Mononuclear cell (primary cell): ENCODE data around the gene NOXA1. TPM values are rescaled to one million over a fixed set of nuclear protein-coding genes. Genes with fewer than 3 reads are reported as not detected.
"Not testable (repeated sequence)": the region's sequence is repeated elsewhere in the genome, so short reads cannot be mapped to it uniquely, and the experiment has no call there.

ENCODE experiments used
- H3K27me3 ChIP-seq: 2 replicates; pipeline ENCODE4 v1.6.0; 2011; ENCODE audit warnings: low read length, control low read depth; ENCODE audit not compliant: insufficient read depth
- H3K4me1 ChIP-seq: 2 replicates; pipeline ENCODE4 v1.5.1; 2011; ENCODE audit warnings: mild to moderate bottlenecking, low read length, control low read depth; ENCODE audit not compliant: insufficient read depth
- H3K4me3 ChIP-seq: 2 replicates; pipeline ENCODE4 v1.5.1; 2011; ENCODE audit warnings: mild to moderate bottlenecking, low read length, moderate library complexity
- H3K9me3 ChIP-seq: 2 replicates; pipeline ENCODE4 v1.5.1; 2011; ENCODE audit warnings: low read depth, mild to moderate bottlenecking, control low read depth, low read length
- total RNA-seq: library from RNA; depleted of rRNA; stranded (reverse); fragments of >200 nt; gene quantifications from one replicate; pipeline ENCODE4 v1.2.3, GENCODE V29; 2012

NOXA1 gene
- total RNA-seq, 1 donor, result 2.2 TPM

DNA sequence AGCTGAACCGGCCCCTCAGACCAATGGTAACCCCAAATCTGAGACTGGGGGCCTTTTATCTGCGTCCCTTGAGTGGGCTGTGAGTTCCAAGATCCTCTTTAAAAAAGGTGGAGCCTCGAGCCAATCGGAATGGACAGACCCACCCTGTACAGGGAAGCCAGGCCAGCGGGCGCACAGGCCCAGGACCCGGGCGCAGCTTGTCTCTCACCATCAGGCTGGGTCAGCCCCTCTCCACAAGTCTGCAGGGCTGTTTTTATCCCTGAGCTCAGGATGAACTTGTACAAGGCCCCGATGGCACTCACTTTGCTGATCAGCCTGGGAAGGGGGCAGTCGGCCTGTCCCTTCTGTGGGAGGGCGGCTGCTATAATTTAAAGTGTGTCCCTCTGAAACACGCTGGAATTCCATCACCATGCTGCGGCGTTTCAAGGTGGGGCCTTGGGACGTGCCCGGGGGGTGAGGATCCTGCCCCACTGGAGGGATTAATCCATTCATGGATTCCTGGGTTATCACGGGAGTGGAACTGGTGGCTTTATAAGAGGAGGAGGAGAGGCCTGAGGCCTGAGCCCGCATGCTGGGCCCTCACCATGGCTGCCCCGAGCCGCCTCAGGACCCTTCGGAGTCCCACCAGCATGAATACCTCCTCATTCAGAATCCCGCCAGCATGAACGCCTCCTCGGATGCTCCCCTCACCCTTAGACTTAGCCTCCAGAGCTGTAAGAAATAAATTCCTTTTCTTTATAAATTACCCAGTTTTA, 14.4 kb upstream of the NOXA1 start:
- Histone ChIP-seq H3K4me3 (no peak overlapping the region), H3K27me3 (peaks cover 6% of the 10 kb centered on the region), H3K9me3 (no peaks in the 10 kb centered on the region), H3K4me1 (peaks cover 24% of the 10 kb centered on the region)

DNA sequence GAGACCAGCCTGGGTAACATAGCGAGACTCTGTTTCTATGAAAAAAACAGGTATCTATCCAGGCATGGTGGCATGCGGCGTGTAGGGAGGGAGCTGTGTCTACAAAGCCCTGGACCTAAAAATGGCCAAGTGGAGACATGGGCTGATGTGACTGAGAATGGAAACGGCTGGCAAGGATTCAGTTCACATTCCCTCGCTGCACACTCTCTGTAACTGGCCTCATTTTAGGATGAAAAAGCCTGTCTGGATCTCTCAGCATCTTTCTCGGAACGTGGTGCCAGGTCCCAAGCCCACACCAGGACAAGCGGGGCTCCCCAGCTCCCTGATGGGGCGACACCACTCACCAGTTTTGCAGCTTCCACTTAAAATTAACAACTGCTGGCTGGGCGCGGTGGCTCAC, 13.7 kb upstream of the NOXA1 start:
- H3K4me3 ChIP-seq, result no peak overlapping the region
- H3K4me1 ChIP-seq, result peaks cover 27% of the 10 kb centered on the region
- no peaks in the 10 kb centered on the region for H3K9me3 ChIP-seq
- peaks cover 6% of the 10 kb centered on the region for H3K27me3 ChIP-seq

DNA sequence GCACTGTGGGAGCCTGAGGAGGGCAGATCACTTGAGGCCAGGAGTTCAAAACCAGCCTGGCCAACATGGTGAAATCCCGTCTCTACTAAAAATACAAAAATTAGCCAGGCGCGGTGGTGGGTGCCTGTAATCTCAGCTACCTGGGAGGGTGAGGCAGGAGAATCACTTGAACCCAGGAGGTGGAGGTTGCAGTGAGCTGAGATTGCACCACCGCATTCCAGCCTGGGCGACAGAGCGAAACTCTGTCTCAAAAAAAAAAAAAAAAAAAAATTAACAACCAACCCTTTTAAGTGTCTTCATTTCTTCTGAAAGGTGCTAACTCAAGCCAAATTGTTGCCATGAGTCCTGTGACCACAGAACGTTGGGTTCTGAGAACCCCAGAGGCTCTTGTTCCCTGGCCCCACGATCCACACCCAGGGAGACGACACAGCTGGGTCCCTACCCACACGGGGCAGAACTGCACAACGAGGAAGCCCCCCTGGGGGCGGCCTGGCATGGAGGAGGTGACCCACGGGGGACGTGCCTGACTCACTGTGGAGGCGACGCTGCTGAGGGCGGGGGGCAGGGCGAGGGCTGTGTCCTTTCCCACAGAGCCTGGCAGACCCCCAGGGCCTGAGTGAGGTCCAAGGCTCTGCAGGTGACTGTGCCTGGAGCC, 12.8 kb upstream of the NOXA1 start:
- H3K27me3 ChIP-seq, H3K9me3 ChIP-seq, H3K4me3 ChIP-seq: not testable (repeated sequence)
- peaks cover 29% of the 10 kb centered on the region for H3K4me1 ChIP-seq

DNA sequence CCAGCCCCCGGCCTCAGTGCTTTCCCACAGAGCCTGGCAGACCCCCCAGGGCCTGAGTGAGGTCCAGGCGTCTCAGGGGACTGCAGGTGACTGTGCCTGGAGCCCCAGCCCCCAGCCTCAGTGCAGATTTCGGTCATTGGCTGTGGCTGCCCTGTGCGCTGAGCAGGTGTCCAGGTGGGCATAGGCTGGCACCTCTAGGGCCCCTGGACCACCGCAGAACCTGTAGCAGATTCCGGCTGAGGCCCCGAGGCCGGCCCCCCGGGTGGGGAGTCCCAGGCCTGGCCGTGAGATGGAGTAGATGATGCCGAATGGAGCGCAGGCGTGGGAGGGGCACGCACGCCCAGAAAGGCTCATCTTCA, 12.3 kb upstream of the NOXA1 start:
- Histone ChIP-seq H3K27me3 (peaks cover 6% of the 10 kb centered on the region), H3K4me3 (no peak overlapping the region), H3K9me3 (no peaks in the 10 kb centered on the region), H3K4me1 (peaks cover 29% of the 10 kb centered on the region)

DNA sequence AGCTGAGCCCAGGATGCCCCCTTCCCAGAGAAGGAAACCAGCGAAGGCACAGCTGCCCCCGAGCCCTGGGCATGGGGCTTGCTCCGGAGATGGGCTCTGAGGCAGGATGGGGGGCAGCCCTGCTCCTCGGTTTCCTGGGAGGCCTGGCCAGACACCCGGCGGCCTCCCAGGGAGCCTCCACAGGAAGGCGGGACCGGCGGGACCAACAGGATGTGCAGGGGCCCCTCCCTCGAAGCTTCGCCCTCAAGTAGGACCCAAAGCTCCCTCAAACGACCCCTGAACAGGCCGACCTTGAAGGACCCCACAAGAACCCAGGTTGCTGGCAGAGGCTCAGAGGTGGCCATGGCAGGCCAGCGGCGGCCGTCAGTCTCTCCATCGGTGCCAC, 11.9 kb upstream of the NOXA1 start:
- Histone ChIP-seq H3K4me3 (no peak overlapping the region), H3K27me3 (peaks cover 5% of the 10 kb centered on the region), H3K9me3 (no peaks in the 10 kb centered on the region)

DNA sequence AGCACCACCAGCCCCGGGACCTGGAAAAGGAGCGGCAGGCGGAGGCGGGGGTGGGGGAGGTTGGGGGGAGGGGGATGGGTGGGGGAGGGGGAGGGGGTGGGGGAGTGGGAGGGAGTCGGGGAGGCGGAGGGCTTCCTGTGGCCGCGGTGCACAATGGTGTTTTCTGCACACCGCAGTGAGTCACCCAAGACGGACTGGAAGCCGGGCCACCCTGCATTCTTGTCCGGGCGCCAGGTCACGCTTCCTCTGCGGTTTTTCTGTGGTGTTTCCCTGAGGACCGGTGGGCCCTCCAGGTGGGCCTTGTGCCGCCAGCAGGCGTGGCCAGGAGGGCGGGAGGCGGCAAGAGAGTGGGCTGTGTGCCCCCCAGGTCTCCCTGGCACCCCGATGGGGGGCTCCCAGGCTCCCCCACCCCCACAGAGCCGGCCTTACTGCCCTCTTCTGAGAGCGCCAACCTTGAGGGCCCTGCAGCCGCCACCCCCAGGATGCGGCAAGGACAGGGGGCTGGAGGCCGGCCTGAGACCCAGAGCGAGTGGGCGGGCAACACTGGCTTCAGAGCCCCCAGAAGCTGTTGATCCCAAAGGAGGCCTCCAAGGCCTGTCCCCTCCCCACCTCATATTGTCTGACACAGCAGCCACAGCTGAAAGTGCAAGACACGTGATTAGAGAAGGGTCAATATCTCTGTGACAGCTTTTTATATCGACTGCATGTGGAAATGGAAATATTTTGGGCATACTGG, 11.4 kb upstream of the NOXA1 start:
- peaks cover 28% of the 10 kb centered on the region for H3K4me1 ChIP-seq
- H3K27me3 ChIP-seq, result peaks cover 4% of the 10 kb centered on the region
- no peaks in the 10 kb centered on the region for H3K9me3 ChIP-seq
- H3K4me3 ChIP-seq, result no peak overlapping the region

More for the DNA sequence above, 11.9 kb upstream of the NOXA1 start:
- H3K4me1 ChIP-seq, result peaks cover 29% of the 10 kb centered on the region

DNA sequence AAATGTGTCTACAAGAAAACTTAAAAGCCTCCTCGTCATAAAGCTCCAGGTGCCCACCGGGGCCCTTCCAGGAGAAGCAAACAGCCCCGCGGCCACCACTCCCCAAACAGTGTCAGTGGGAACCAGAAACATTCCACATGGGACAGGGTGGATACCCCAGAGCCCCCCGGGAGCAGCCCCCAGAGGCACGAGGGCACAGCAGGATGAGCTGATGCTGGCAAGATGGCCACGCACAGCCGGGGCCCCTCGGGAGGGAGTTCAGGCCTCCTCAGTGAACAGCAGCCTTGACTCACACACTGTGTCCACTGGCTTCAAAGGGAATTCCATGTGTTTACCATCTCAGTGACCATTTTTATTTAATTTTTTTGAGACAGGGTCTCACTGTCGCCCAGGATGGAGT, 10.8 kb upstream of the NOXA1 start:
- Histone ChIP-seq H3K4me3 (no peak overlapping the region), H3K9me3 (no peaks in the 10 kb centered on the region), H3K27me3 (peaks cover under 1% of the 10 kb centered on the region), H3K4me1 (peaks cover 22% of the 10 kb centered on the region)

DNA sequence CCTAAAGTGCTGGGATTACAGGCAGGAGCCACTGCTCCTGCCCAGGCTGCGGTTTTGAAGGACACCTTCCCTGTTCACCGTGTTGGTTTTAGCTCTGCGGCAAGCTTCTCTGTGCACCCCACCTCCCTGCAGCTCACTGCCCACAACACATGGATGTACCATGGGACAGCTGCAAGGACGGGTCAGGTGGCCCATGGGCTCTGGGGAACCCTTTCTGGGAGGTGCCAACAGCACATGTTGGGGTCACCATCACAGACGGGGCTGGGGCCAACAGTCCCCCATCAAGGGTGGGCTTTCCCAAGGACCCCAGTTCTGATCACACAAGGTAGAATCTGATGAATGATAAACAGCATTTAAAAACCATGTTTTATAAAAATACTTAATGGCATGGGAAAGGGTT, 7.7 kb upstream of the NOXA1 start:
- H3K9me3 ChIP-seq, result no peaks in the 10 kb centered on the region
- no peaks in the 10 kb centered on the region for H3K27me3 ChIP-seq
- no peak overlapping the region for H3K4me3 ChIP-seq
- H3K4me1 ChIP-seq, result peaks cover 21% of the 10 kb centered on the region

DNA sequence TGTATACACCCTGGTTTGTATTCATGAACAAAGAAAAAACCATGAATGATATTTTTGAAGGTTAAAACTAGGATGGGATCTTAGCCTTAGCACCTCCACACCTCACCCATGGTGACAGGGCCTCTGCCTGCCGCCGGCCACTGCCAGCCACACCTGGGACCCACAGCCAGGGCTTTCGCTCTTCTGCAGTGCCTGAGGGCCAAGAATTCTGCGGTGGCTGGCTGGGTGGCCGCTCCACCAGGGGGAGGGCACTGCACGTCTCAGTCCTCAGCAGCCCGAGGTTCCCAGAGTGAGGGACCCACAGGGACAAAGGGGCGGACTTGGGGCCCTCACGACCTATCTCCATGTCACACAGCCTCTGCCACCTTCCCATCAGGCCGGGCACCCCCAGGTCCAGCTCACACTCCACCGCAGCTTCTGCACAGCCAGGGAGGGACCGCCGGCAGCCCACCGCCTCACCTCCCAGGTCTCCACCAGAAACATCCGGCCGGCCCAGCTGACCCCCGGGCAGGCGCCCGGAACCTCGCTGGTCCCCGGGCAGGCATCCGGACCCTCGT, 7.1 kb upstream of the NOXA1 start:
- Histone ChIP-seq H3K4me1 (peaks cover 15% of the 10 kb centered on the region), H3K27me3 (no peaks in the 10 kb centered on the region), H3K9me3 (no peaks in the 10 kb centered on the region), H3K4me3 (no peak overlapping the region)

DNA sequence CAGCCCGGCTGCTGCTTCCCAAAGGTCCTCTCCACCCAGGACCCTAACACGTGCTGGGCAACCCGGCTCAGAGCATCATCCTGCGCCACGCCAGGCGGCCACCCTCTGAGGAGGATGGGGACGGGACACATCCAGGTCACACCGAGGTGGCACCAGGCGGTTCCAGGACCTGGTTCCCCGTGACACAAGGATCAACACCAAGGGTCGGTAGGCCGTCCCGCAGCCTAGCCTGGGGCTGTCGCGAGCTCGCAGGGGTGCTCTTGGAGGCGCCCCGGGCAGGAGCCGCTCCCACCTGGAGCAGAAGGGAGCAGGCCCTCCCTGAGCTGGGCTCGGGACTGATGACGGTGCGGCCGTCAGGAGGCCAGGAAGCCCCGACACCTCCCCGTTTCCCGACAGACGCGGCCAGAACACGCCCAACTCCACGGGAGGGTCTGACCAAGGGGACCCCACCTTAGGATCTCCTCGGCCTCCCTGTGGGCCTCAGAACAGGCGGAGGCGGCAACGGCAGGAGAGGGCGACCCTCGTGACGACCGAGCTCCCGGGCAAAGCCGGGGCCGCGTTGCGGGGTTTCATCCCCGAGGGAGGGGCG, 6.5 kb upstream of the NOXA1 start:
- Histone ChIP-seq H3K4me3 (no peak overlapping the region), H3K27me3 (no peaks in the 10 kb centered on the region), H3K4me1 (peaks cover 15% of the 10 kb centered on the region), H3K9me3 (no peaks in the 10 kb centered on the region)

DNA sequence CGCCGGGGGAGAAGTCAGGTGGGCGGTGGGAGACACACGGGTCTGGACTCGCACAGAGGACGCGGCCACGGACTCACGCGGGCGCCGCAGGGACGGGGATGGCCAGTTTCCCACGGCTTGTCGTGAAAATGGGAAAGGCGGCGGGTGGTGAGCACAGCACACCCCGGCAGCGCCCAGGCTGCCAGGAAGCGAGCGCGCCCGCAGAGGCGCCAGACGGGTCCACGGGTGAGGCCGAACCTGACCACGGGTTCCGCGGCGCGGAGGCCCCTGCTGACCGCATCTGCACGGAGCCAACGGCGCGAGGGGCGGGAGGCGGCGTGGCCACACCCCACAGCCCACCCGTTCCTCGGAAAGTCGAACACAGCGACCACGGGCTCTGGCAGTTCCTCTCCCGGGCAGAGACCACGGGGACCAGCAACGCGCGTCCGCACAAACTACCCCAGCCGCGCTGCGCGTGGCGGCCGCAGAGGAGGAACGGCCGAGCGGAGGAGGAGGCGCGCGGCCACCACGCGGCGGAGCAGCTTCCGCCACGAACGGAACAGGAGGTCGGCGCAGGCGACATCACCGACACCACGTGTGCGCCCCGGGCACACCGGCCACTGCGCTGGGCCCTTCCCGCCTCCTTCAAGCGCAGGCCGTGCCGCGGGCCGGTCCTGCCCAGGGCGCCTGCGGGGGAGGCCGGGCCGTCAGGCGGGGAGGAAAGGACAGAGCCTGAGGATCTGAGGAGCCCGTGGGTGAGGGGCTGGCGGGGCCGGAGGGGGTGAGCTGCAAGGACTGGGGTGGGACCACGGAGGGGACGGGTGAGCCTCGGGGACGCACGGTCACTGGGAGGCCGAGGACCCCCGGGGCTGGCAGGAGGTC, 5.8 kb upstream of the NOXA1 start:
- H3K4me3 ChIP-seq, result no peak overlapping the region
- peaks cover 16% of the 10 kb centered on the region for H3K4me1 ChIP-seq
- no peaks in the 10 kb centered on the region for H3K27me3 ChIP-seq
- no peaks in the 10 kb centered on the region for H3K9me3 ChIP-seq

DNA sequence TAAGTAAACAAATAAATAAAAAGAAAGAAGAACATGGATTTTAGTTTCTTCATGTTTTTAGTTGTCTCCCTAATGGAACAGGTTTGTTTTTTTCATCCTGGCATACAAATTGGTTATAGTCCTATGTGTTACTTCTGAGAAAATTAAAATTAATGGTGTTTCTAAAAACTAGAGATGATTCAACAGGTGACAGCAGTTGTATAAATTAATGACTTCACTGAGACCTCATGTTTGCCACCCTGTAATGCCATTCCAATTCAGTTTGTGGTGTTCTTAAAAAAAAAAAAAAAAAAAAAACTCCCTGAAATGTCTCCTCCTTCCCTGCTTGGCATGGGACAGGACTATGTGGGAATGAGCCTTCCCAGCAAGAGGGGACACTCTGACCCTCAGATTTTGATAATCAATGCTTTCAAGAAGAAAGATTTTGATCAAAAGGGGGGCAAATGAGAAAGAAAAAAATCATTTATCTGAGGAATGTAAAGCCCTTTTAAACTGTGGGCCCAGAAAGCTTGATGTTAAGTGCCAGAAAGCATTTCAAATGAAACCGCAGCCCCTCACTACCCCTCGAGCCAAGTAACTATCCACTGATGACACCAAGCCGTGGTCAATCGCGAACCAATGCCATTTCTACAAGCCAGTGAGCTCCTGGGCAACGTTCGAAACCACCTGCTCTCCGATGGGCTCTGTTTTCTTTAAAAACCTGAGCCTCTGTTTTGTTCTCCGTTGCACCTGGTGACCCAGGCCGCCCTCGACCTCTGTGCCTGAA, 1.2 kb upstream of the NOXA1 start:
- Histone ChIP-seq H3K27me3 (no peaks in the 10 kb centered on the region), H3K4me3 (peak overlapping the region; percentile 70), H3K9me3 (no peaks in the 10 kb centered on the region), H3K4me1 (peaks cover 27% of the 10 kb centered on the region)

DNA sequence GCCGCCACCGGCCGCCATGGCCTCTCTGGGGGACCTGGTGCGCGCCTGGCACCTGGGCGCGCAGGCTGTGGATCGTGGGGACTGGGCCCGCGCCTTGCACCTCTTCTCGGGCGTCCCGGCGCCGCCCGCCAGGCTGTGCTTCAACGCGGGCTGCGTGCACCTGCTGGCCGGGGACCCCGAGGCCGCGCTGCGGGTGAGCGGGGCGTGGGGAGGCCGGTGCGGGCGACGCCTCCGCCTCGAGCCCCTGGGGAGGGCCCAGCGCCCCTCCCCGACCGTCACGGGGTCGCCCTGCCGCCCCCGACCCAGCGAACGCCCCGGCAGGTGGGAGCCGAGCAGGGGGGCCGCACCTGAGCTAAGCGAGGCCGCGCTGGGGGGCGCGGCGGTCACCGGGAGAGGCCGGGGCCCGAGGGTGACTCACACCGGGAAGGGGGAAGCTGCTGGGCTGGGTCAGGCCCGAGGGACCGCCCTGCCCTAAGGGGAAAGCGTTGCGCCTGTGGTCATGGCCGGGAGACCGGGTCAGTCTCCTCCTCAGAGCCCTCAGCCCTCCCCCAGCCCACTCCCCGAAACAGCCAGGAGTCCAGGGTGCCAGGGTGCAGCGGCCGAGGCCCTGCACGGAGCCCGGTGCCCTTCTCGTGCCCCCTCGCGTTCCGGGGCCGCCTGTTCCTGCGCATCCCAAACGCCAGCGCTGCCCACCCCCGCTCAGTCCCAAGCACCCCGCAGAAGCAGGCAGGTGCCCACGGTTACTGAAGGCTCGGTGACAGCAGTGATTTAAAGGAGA, 510 bp downstream of the NOXA1 start:
- no peaks in the 10 kb centered on the region for H3K27me3 ChIP-seq
- H3K4me3 ChIP-seq, result peak overlapping the region; percentile 70
- H3K9me3 ChIP-seq, result no peaks in the 10 kb centered on the region
- peaks cover 27% of the 10 kb centered on the region for H3K4me1 ChIP-seq
